GM12801 (cell line): ENCODE measurements around the gene PPIF.

Source experiments
- CTCF ChIP-seq: IDR thresholded peaks from one replicate; pipeline ENCODE4 v1.5.1; 2011; ENCODE audit warnings: control low read depth; ENCODE audit not compliant: insufficient read length; ENCODE audit errors: extremely low read depth

The PPIF gene

GRCh38 chr10:79403441-79404230, 56.4 kb downstream of the PPIF start:
- TF ChIP-seq CTCF, result no peak

GRCh38 chr10:79404231-79404609, 57.0 kb downstream of the PPIF start:
- TF ChIP-seq CTCF, result no peak

- TF ChIP-seq CTCF, result no peak
Measured at GRCh38 chr10:79404690-79405131, 57.4 kb downstream of the PPIF start.
